Measurements from ENCODE around the gene MX1. TPM values are rescaled to one million over a fixed set of nuclear protein-coding genes. Genes with fewer than 3 reads are reported as not detected.

MX1 gene
- total and polyA plus RNA-seq, 2 of the 13 experiments (the other 11 are each of a cell fraction or from before 2014, with no cell fraction given) = 2.6 to 5.8 TPM

- no peak for TF ChIP-seq PREB (CRISPR knock-in tag; IDR thresholded peaks at IDR 0.05)
- no peak for TF ChIP-seq IKZF4 (CRISPR knock-in tag; IDR thresholded peaks at IDR 0.05; ENCODE audit: borderline replicate concordance, low read depth, not compliant biosample characterization)
- TF ChIP-seq THAP8 (CRISPR knock-in tag; IDR thresholded peaks at IDR 0.05; ENCODE audit: borderline replicate concordance) = no peak
- peak; percentile 25; the same call in 1 of the 2 replicates for TF ChIP-seq KDM2A (CRISPR knock-in tag; IDR thresholded peaks at IDR 0.05; ENCODE audit: borderline replicate concordance, low read depth)
- no peak for TF ChIP-seq ZMYM2 (CRISPR knock-in tag; IDR thresholded peaks at IDR 0.05)
- no peak for TF ChIP-seq ELF3 (CRISPR knock-in tag; IDR thresholded peaks at IDR 0.05)
- TF ChIP-seq NAIF1 (CRISPR knock-in tag; IDR thresholded peaks at IDR 0.05; ENCODE audit: borderline replicate concordance) = no peak
- no peak for TF ChIP-seq CBFB (CRISPR knock-in tag; IDR thresholded peaks at IDR 0.05)
- TF ChIP-seq SAFB2 (CRISPR knock-in tag; IDR thresholded peaks at IDR 0.05; ENCODE audit: borderline replicate concordance, low read depth) = no peak
- 0 out of 2 replicates have a peak, but pooled peaks have one; percentile 21 for TF ChIP-seq SALL1 (CRISPR knock-in tag; IDR thresholded peaks at IDR 0.05)
- TF ChIP-seq EED (CRISPR knock-in tag; IDR thresholded peaks at IDR 0.05) = no peak
- no peak for TF ChIP-seq EZH2 (conservative IDR thresholded peaks at IDR 0.05; ENCODE audit: low read depth, low read length)
- no peak for TF ChIP-seq DNMT1 (CRISPR knock-in tag; IDR thresholded peaks at IDR 0.05)
- no peak for TF ChIP-seq FUBP1 (CRISPR knock-in tag; IDR thresholded peaks at IDR 0.05; ENCODE audit: borderline replicate concordance)
- no peak for TF ChIP-seq ETV5 (CRISPR knock-in tag; IDR thresholded peaks at IDR 0.05; ENCODE audit: borderline replicate concordance)
- TF ChIP-seq ZHX2 (IDR thresholded peaks at IDR 0.05; ENCODE audit: low read depth) = no peak
- no peak; the same call in 1 of the 2 replicates for TF ChIP-seq ZHX2 (CRISPR knock-in tag; IDR thresholded peaks at IDR 0.05; ENCODE audit: borderline replicate concordance)
Observed at GRCh38 chr21:41419921-41420862, 5.8 kb upstream of the MX1 start (continued).

Measured in HepG2 (cell line).